ENCODE results near the gene PAX8.

PAX8 gene

GRCh38 chr2:113258471-113259147 lies 20.1 kb downstream of the PAX8 start:
- Histone ChIP-seq H3K4me1 (ENCODE audit: insufficient read depth, low read length) (peaks cover 5% of the 10 kb centered on the region), H3K9me3 (ENCODE audit: low read length) (no peaks in the 10 kb centered on the region), H3K4me3 (ENCODE audit: low read depth in 1 of 2, low read length in 2 of 2) (no peak overlapping the region), H3K9ac (ENCODE audit: low read length) (no peak overlapping the region), H3K27me3 (ENCODE audit: control insufficient read depth in 1 of 2, insufficient read depth in 2 of 2, low read length in 2 of 2) (peaks cover 0 to 3% of the 10 kb centered on the region in 2 donors), H3K27ac (ENCODE audit: low read depth, low read length) (no peak overlapping the region), H3K36me3 (ENCODE audit: insufficient read depth, low read length) (peaks cover 9% of the 10 kb centered on the region)

DNA sequence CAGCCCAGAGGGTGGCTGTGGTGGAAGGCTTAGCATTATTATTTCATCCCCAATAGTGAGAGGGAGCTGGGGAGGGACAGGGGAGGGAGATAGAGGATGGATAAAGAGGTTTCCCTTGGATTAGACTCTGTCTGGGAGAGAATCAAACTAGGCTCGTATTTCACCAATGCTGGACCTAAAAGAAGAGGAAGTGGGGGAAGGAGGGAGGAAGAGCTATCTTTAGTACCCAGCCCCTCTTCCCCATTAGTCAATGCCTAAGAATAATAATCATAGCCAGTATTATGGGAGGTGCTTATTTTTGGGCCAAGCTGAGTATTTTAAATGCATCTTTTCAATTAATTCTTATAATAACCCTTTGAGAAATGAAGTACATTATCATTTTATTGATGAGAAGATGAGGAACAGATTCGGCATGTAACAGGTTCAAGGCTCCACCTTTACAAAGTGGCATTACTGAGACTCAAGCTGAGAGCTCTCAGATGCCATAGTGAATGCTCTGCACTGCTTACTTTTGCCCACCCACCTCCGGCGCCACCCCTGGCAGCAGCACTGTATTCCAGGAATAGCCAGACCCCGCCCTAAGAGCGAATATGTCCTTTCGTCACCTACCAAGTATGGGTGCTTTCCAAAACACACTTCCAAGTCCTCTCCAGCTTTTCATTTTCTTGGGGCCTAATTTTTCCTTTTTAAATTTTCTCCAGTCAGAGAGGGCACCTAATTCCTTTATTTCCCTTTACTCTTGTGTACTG lies 21.0 kb downstream of the PAX8 start:
- peaks cover 9% of the 10 kb centered on the region for H3K36me3 ChIP-seq (ENCODE audit: insufficient read depth, low read length)
- no peak overlapping the region for H3K27ac ChIP-seq (ENCODE audit: low read depth, low read length)
- H3K4me1 ChIP-seq (ENCODE audit: insufficient read depth, low read length), result peaks cover 5% of the 10 kb centered on the region
- peaks cover 0 to 12% of the 10 kb centered on the region in 2 donors for H3K27me3 ChIP-seq (ENCODE audit: control insufficient read depth in 1 of 2, insufficient read depth in 2 of 2, low read length in 2 of 2)
- H3K4me3 ChIP-seq (ENCODE audit: low read depth in 1 of 2, low read length in 2 of 2), result no peak overlapping the region
- no peaks in the 10 kb centered on the region for H3K9me3 ChIP-seq (ENCODE audit: low read length)
- H3K9ac ChIP-seq (ENCODE audit: low read length), result no peak overlapping the region

- H3K27me3 ChIP-seq (ENCODE audit: control insufficient read depth in 1 of 2, insufficient read depth in 2 of 2, low read length in 2 of 2), result peaks cover 0 to 12% of the 10 kb centered on the region in 2 donors
- H3K9ac ChIP-seq (ENCODE audit: low read length), result no peak overlapping the region
- H3K36me3 ChIP-seq (ENCODE audit: insufficient read depth, low read length), result peaks cover 9% of the 10 kb centered on the region
- no peak overlapping the region for H3K27ac ChIP-seq (ENCODE audit: low read depth, low read length)
- no peaks in the 10 kb centered on the region for H3K9me3 ChIP-seq (ENCODE audit: low read length)
- no peak overlapping the region for H3K4me3 ChIP-seq (ENCODE audit: low read depth in 1 of 2, low read length in 2 of 2)
- peaks cover 5% of the 10 kb centered on the region for H3K4me1 ChIP-seq (ENCODE audit: insufficient read depth, low read length)
Measured at GRCh38 chr2:113255140-113256070, 23.3 kb downstream of the PAX8 start.

- Histone ChIP-seq H3K9ac (ENCODE audit: low read length) (no peak overlapping the region), H3K27me3 (ENCODE audit: control insufficient read depth in 1 of 2, insufficient read depth in 2 of 2, low read length in 2 of 2) (peaks cover 0 to 12% of the 10 kb centered on the region in 2 donors), H3K9me3 (ENCODE audit: low read length) (no peaks in the 10 kb centered on the region), H3K4me3 (ENCODE audit: low read depth in 1 of 2, low read length in 2 of 2) (no peak overlapping the region), H3K4me1 (ENCODE audit: insufficient read depth, low read length) (peaks cover 12% of the 10 kb centered on the region), H3K27ac (ENCODE audit: low read depth, low read length) (no peak overlapping the region), H3K36me3 (ENCODE audit: insufficient read depth, low read length) (peaks cover 9% of the 10 kb centered on the region)
Measured at GRCh38 chr2:113253453-113253852, 25.3 kb downstream of the PAX8 start.

GRCh38 chr2:113252047-113252590 lies 26.6 kb downstream of the PAX8 start:
- Histone ChIP-seq H3K27ac (ENCODE audit: low read depth, low read length) (no peak overlapping the region), H3K4me3 (ENCODE audit: low read depth in 1 of 2, low read length in 2 of 2) (no peak overlapping the region), H3K36me3 (ENCODE audit: insufficient read depth, low read length) (peaks cover 4% of the 10 kb centered on the region), H3K4me1 (ENCODE audit: insufficient read depth, low read length) (peaks cover 8% of the 10 kb centered on the region), H3K9ac (ENCODE audit: low read length) (no peak overlapping the region), H3K9me3 (ENCODE audit: low read length) (no peaks in the 10 kb centered on the region), H3K27me3 (ENCODE audit: control insufficient read depth in 1 of 2, insufficient read depth in 2 of 2, low read length in 2 of 2) (peaks cover 0 to 12% of the 10 kb centered on the region in 2 donors)

GRCh38 chr2:113251118-113251517 lies 27.6 kb downstream of the PAX8 start:
- Histone ChIP-seq H3K9ac (ENCODE audit: low read length) (no peak overlapping the region), H3K36me3 (ENCODE audit: insufficient read depth, low read length) (peaks cover 4% of the 10 kb centered on the region), H3K27me3 (ENCODE audit: control insufficient read depth in 1 of 2, insufficient read depth in 2 of 2, low read length in 2 of 2) (peaks cover 0 to 12% of the 10 kb centered on the region in 2 donors), H3K4me1 (ENCODE audit: insufficient read depth, low read length) (peaks cover 7% of the 10 kb centered on the region), H3K4me3 (ENCODE audit: low read depth in 1 of 2, low read length in 2 of 2) (no peak overlapping the region), H3K9me3 (ENCODE audit: low read length) (no peaks in the 10 kb centered on the region), H3K27ac (ENCODE audit: low read depth, low read length) (no peak overlapping the region)

GRCh38 chr2:113248997-113249770 lies 29.5 kb downstream of the PAX8 start:
- peaks cover 0 to 8% of the 10 kb centered on the region in 2 donors for H3K27me3 ChIP-seq (ENCODE audit: control insufficient read depth in 1 of 2, insufficient read depth in 2 of 2, low read length in 2 of 2)
- H3K4me1 ChIP-seq (ENCODE audit: insufficient read depth, low read length), result peaks cover 7% of the 10 kb centered on the region
- no peak overlapping the region for H3K9ac ChIP-seq (ENCODE audit: low read length)
- H3K9me3 ChIP-seq (ENCODE audit: low read length), result no peaks in the 10 kb centered on the region
- H3K36me3 ChIP-seq (ENCODE audit: insufficient read depth, low read length), result no peaks in the 10 kb centered on the region
- H3K27ac ChIP-seq (ENCODE audit: low read depth, low read length), result no peak overlapping the region
- no peak overlapping the region for H3K4me3 ChIP-seq (ENCODE audit: low read depth in 1 of 2, low read length in 2 of 2)

- H3K9ac ChIP-seq (ENCODE audit: low read length), result no peak overlapping the region
- no peaks in the 10 kb centered on the region for H3K36me3 ChIP-seq (ENCODE audit: insufficient read depth, low read length)
- H3K27me3 ChIP-seq (ENCODE audit: control insufficient read depth in 1 of 2, insufficient read depth in 2 of 2, low read length in 2 of 2), result no peaks in the 10 kb centered on the region
- H3K9me3 ChIP-seq (ENCODE audit: low read length), result no peaks in the 10 kb centered on the region
- H3K27ac ChIP-seq (ENCODE audit: low read depth, low read length), result no peak overlapping the region
- H3K4me1 ChIP-seq (ENCODE audit: insufficient read depth, low read length), result peaks cover 7% of the 10 kb centered on the region
- no peak overlapping the region for H3K4me3 ChIP-seq (ENCODE audit: low read depth in 1 of 2, low read length in 2 of 2)
Measured at GRCh38 chr2:113246606-113247005, 32.1 kb downstream of the PAX8 start.

DNA sequence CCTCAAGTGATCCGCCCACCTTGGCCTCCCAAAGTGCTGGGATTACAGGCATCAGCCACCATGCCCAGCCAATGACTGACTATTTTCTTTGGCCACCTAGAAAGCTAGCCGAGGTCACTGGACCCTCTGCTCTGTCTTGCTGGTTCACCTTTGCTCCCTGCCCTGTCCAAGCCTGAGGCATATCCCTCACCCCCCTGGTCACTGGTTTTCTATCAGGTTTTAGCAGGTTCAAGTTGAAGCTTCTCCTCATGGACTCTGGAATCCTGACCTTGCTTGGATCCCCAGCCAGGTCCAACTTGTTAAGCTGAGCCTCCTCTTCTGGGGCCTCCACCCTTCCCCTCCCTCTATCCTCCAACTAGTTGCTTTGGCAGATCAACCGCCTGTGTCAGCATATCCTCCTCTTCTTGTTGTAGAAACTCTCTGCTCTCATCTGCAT lies 33.4 kb downstream of the PAX8 start:
- no peak overlapping the region for H3K9ac ChIP-seq (ENCODE audit: low read length)
- H3K36me3 ChIP-seq (ENCODE audit: insufficient read depth, low read length), result no peaks in the 10 kb centered on the region
- H3K4me3 ChIP-seq (ENCODE audit: low read depth in 1 of 2, low read length in 2 of 2), result no peak overlapping the region
- no peak overlapping the region for H3K27ac ChIP-seq (ENCODE audit: low read depth, low read length)
- H3K27me3 ChIP-seq (ENCODE audit: control insufficient read depth in 1 of 2, insufficient read depth in 2 of 2, low read length in 2 of 2), result no peaks in the 10 kb centered on the region
- H3K9me3 ChIP-seq (ENCODE audit: low read length), result no peaks in the 10 kb centered on the region
- H3K4me1 ChIP-seq (ENCODE audit: insufficient read depth, low read length), result peaks cover 15% of the 10 kb centered on the region

GRCh38 chr2:113242327-113242726 lies 36.4 kb downstream of the PAX8 start:
- Histone ChIP-seq H3K36me3 (ENCODE audit: insufficient read depth, low read length) (no peaks in the 10 kb centered on the region), H3K4me3 (ENCODE audit: low read depth in 1 of 2, low read length in 2 of 2) (no peak overlapping the region), H3K4me1 (ENCODE audit: insufficient read depth, low read length) (peaks cover 17% of the 10 kb centered on the region), H3K27ac (ENCODE audit: low read depth, low read length) (no peak overlapping the region), H3K9ac (ENCODE audit: low read length) (no peak overlapping the region), H3K27me3 (ENCODE audit: control insufficient read depth in 1 of 2, insufficient read depth in 2 of 2, low read length in 2 of 2) (no peaks in the 10 kb centered on the region), H3K9me3 (ENCODE audit: low read length) (no peaks in the 10 kb centered on the region)

All from muscle layer of colon (tissue), 2 donors.